Smooth muscle cell of the brain vasculature (primary cell): Measurements from ENCODE around the gene DDIT4.

ENCODE experiments used
- DNase-seq: peaks from one replicate; pipeline ENCODE4 v3.0.0-alpha.2; 2012; ENCODE audit warnings: low read depth, low spot score

Gene DDIT4

DNA sequence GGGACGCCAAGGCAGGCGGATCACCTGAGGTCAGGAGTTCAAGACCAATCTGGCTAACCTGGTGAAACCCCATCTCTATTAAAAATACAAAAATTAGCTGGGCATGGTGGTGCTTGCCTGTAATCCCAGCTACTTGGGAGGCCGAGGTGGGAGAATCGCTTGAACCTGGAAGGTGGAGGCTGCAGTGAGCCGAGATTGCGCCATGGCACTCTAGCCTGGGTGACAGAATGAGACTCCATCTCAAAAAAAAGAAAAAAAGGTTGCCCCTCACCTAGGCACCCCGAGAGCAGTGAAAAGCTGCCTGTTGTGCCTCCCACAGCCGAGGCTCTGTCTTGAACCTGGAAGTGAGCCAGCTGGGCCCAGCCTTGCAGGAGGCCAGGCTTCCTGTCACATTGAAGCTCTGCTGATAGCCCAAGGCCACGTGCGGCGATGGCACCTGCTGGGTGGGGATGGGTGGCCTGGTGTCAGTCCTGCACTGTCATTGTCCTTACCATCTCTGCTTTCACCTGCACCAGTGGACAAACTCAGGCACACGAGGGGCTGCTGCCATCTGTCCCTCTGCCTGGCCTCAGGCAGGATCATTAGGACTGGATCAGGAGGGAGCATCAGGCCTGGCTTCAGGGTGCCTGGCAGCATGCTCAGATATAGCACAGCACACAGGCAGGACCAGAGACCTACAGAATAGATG is 43.2 kb downstream of the DDIT4 start:
- DNase-seq, result no peak

DNA sequence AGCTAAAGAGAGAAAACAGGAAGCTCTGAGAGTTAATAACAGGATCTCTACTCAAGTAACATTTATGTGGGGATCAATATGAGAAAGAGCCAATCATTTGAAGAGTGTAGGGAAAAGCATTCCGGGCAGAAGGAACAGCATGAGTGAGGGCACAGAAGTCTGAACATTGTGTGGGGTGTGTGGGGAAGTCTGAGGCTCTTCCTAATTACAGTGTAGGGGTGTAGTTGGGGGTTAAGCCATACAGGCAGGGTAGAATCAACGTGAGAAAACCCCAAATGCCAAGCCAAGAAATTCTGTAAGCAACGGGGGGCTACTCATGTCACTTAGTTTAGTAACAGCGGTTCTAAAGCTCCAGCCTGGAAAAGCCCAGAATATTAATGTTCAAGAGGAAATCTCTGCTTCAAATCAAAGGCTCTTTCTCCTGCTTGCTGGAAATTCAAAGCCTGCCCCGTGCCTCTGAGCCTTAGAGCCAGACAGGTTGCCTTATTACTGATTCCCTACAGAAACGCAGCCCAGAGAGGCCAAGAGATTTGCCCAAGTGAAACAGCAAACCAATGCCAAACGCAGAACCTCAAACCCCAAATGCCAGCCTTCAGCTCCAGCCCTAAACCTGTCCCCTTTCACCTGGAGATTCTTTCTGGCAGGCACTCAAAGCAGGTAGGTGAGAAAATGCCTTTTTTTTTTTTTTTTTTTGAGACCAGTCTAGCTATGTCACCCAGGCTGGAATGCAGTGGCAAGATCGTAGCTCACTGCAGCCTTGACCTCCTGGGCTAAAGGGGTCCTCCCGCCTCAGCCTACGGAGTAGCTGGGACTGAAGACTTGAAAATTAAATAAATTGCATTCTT is 44.9 kb downstream of the DDIT4 start:
- no peak for DNase-seq

DNA sequence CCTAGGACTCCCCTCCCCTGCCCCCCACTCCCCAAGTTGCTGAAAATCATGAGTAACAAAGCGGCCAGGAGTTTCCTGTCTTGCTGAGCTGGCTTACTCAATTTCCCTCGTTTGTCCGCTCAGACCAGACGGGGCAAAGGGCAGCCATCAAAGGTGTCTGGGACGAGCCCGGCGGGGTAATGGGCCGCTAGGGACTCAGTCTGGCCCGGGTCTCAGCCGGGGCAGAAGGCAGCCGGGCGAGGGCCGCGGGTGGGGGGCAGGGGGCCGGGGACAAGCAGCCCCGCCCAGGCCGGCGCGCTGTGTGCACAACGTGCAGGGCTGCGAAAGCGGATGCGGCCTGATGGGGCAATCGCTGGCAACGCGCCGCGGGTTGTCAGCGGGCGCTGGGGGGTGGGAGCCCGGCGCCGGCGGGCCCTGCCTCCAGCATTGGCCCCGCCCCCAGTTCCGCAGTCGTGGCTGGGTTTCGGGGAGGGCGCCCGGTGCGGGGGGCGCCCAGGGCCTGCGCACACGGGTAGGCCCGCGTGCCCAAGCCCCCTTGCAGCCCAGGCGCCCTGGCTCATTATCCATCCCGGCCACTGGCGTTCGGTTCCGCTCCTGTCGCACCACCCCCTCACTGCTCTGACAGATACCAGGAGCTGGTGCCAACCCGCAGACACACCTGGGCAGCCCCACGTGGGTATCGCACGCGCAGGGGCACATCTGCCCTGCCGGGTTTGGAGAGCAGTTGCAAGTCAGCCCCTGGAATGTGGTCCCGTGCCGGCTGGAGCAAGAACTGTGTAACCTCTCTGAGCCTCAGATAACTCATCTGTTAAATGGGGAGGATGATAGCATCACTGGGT is 45.9 kb downstream of the DDIT4 start:
- DNase-seq, result no peak

DNA sequence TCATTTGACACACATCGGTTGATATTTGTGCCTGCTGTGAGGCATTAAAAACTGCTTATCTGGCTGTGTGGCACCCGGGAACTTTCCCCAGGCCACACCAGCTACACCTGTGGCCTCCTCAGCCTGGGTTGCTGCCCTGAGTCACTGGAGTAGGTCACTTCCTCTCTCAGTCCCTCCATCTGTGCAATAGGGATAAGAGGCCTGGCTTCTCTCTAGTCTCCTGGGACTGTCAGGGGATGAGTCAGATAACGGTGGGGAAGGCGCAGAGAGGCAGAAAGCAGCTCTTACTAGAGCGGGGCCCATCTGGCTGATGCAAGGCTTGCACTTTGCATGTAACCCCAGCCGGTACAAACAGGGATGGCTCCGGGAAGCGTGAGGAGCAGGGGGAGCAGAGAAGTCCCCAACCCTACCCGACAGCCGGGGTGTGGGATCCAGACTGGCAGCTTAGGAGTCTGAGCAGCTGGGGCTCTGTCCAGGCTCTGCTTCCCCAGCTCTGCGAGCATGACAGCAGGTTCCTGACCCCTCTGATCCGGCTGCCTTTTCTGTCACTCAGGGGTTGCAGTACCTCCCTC is 47.0 kb downstream of the DDIT4 start:
- peak; percentile 93 for DNase-seq

DNA sequence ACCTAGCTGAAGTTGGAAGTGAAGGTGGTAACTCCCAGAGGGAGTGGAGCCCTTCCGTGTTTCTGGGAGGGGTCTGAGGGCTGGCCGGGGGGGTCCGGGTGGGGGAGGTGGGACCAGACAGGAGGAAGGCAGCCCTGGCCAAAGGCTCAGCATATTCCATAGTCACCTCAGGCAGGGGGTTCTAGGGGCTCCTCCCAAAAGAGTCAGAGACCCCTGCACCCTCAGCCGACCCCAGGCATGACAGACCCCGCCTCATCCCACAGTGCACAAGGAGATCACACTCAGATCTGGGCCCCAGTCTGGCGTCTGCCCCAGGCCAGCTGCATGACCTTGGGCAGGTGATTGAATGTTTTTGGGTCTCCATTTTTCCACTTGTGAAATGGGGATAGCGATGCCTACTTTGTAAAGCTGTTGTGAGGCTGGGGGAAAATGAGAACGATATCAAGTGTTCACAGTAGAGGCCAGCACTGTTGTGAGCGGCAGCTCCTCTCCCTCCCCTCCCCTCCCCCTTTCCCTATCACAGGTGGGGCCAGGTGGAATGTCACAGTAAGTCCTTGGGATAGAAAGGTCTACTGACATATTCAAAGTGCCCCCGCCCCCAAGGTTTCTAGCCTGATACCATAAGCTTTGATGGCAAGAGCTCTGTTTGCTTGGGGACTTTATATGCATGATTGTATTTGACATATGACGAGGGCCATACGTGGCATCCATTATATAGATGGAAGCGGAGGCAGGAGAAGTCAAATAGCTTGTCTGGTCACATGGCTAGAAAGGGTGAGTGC is 47.7 kb downstream of the DDIT4 start:
- DNase-seq, result no peak

DNA sequence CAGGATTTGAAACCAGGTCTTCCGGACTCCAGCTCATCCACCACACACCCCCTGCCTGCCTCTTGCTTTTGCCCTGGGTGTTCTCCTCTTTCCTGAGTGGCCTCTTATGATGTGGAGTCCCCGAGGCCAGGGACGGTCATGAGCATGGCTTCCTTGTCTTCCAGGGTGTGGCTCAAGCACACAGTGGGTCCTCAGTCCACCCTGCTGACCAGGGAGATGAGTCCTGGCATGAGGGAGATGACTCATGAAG is 48.2 kb downstream of the DDIT4 start:
- no peak for DNase-seq

DNA sequence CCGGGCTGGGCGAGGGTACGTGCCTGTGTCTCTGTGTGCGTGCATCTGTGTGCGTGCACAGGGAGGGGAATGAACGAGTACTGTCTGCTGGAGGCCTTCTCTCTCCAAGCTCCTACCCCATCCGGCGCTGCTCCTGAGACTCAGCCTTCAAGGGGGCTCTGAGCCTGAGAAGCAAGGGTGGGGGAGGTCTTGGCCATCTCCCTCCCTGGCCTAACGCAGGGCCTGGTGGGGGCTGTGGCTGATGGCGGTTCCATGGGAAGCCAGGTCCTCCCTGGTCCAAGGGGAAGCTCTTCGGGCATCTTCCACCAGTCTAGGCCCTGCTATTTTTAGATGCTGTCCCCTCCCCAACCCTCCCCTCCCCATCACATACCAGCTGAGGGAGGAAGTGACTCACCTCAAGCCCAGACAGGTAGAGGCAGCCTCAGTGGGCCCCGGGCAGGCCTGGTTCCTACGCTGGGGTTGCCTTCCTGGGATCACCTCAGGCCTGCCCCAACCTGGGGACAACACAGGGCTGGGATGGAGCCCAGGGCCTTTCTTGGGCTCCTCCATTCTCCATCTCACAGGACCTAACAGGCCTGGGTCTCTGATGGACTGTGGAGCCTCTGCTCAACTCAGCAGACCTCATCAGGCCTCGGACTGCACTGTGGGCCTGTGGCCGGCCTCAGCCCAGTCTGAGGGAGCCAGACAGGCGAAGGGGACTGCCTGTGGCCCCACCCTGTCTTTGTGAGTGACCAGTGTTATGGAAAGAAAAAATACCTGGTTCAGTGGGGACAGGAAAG is 48.7 kb downstream of the DDIT4 start:
- no peak for DNase-seq

DNA sequence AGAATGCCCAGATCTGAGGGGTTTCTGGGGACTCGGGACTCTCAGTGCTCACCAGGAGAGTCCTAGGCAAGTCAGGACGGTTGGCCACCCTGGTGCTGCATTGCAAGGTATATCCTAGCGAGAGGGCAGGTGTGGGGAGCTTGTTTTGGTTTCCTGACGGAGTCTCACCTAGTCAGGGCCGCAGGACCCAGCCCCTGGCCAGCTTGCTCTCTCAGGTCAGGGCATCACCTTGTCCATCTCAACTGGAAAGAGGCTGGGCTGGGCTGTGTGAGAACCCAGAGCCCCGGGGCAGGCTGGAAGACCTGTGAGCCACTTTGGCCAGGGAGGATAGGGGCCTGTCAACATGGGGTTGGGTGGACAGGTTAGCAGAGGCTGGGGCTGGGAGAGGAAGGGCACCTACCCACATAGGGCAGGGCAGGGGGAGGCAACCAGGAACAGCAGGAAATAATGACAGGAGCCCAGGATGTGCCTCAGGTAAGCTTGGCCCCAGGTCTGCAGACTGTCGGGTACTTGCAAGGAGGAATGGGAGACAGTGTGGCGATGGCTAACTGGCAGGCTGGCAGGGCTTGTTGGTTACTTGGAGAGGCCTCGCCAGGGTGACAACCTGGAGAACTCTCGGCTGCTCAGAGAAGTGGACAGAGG is 49.5 kb downstream of the DDIT4 start:
- DNase-seq, result no peak

DNA sequence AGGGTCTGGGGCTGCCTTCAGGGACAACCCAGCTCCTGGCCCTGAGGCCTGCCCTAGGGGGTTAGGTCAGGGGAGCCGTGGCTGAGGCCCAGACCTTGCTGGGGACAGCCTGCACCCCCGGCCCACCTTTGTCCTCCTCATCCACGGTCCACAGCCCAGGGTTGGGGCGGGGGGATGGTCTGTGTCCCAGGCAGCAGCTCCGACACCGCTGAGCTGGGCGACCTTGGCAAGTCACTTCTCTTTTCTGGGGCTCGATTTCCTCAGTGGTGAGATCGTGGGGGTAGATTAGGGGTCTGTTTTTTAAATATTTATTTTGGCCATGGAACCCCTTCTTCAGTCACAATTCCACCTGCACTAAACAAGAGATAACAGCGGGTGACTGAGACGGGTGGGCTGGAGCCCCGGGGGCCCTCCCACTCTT is 50.1 kb downstream of the DDIT4 start:
- DNase-seq, result no peak
